H1 (cell line): ENCODE measurements around the gene DDX21. TPM values are rescaled to one million over a fixed set of nuclear protein-coding genes. Genes with fewer than 3 reads are reported as not detected.

Experiments used
- CTCF ChIA-PET: fragments of 300-600 bp; sonication (Branson Sonifier 250); formaldehyde crosslinking; loops from one replicate; lab custom pipeline; 2021; ENCODE audit not compliant: partially characterized antibody; lab: Charles Lee
- POLR2A ChIA-PET: fragments of 300-600 bp; sonication (Branson Sonifier 250); formaldehyde crosslinking; loops from one replicate; lab custom pipeline; 2021; ENCODE audit warnings: inconsistent platforms; ENCODE audit not compliant: partially characterized antibody; lab: Charles Lee
- DNase-seq, 2 experiments: peaks; one replicate each; pipeline versions ENCODE4 v3.0.0 to v3.0.0-alpha.2; 2010 to 2022; ENCODE audit warnings: low spot score in 2 of 2, low read depth in 1 of 2, mixed read lengths in 1 of 2
- FAIRE-seq: peaks from 2 replicates; lab custom pipeline; 2011; peaks lifted over from hg19 to GRCh38; lab: Jason Lieb, UNC
- H2AFZ ChIP-seq: 2 replicates; pipeline ENCODE4 v1.8.1; 2012; ENCODE audit warnings: low read length, inconsistent platforms
- H2AK5ac ChIP-seq: 2 replicates; pipeline ENCODE4 v1.6.1; 2013; ENCODE audit warnings: low read depth, low read length
- H2BK120ac ChIP-seq: replicated peaks from 2 replicates; pipeline ENCODE3; 2013; ENCODE audit warnings: low read depth, low read length, inconsistent platforms
- H2BK12ac ChIP-seq: 2 replicates; pipeline ENCODE4 v1.6.1; 2013; ENCODE audit warnings: low read depth, low read length
- H2BK15ac ChIP-seq: 2 replicates; pipeline ENCODE4 v1.6.1; 2013; ENCODE audit warnings: low read length
- H2BK20ac ChIP-seq: 2 replicates; pipeline ENCODE4 v1.6.1; 2013; ENCODE audit warnings: low read length
- H2BK5ac ChIP-seq: 2 replicates; pipeline ENCODE4 v1.6.1; 2013; ENCODE audit warnings: low read depth, low read length
- H3K14ac ChIP-seq: 2 replicates; pipeline ENCODE4 v1.6.1; 2013; ENCODE audit warnings: inconsistent platforms; ENCODE audit not compliant: insufficient read length
- H3K18ac ChIP-seq: 2 replicates; pipeline ENCODE4 v1.6.1; 2013; ENCODE audit warnings: low read length; ENCODE audit errors: extremely low read depth
- H3K23ac ChIP-seq: 2 replicates; pipeline ENCODE4 v1.6.1; 2013; ENCODE audit warnings: inconsistent platforms; ENCODE audit not compliant: insufficient read length
- H3K23me2 ChIP-seq: 2 replicates; pipeline ENCODE4 v1.6.1; 2013; ENCODE audit warnings: low read depth, low read length
- H3K27ac ChIP-seq: 2 replicates; pipeline ENCODE4 v1.6.1; 2011; ENCODE audit warnings: low read depth, low read length, inconsistent platforms
- H3K27me3 ChIP-seq, 4 experiments: replicated peaks in 1 of 4; 1 replicate in 1 of 4; 2 replicates in 3 of 4; pipeline versions ENCODE4 v1.6.1 to v1.8.1; 2011 to 2013; ENCODE audit warnings: low read length in 3 of 4, mild to moderate bottlenecking in 3 of 4, inconsistent platforms in 2 of 4, mixed read lengths in 2 of 4, moderate library complexity in 1 of 4; ENCODE audit not compliant: control insufficient read depth in 3 of 4, insufficient read depth in 3 of 4; ENCODE audit errors: extremely low read depth in 1 of 4
- H3K36me3 ChIP-seq, 4 experiments: 2 replicates each; pipeline versions ENCODE4 v1.6.1 to v1.8.1; 2011 to 2013; ENCODE audit warnings: mild to moderate bottlenecking in 4 of 4, low read length in 3 of 4, moderate library complexity in 2 of 4, control low read depth in 1 of 4, inconsistent platforms in 1 of 4; ENCODE audit not compliant: insufficient read depth in 4 of 4, control insufficient read depth in 2 of 4
- H3K4ac ChIP-seq: replicated peaks from 2 replicates; pipeline ENCODE3; 2013; ENCODE audit warnings: low read length, low read depth, mixed read lengths, inconsistent platforms; ENCODE audit not compliant: insufficient read length
- H3K4me1 ChIP-seq, 4 experiments: replicated peaks in 1 of 4; 1 replicate in 1 of 4; 2 replicates in 3 of 4; pipeline versions ENCODE4 v1.6.1 to v1.8.1; 2011 to 2013; ENCODE audit warnings: low read length in 3 of 4, inconsistent platforms in 2 of 4, mixed read lengths in 1 of 4; ENCODE audit not compliant: insufficient read depth in 4 of 4, control insufficient read depth in 3 of 4
- H3K4me2 ChIP-seq, 2 experiments: 2 replicates each; pipeline versions ENCODE4 v1.6.1 to v1.8.1; 2011 to 2013; ENCODE audit warnings: low read depth in 2 of 2, low read length in 2 of 2, control low read depth in 1 of 2, inconsistent platforms in 1 of 2, mild to moderate bottlenecking in 1 of 2; ENCODE audit not compliant: insufficient read depth in 1 of 2
- H3K4me3 ChIP-seq, 4 experiments: fragments of 200-600, 300-600 bp in 1 of 4; sonication (generic), shearing (Covaris generic), sonication (Bioruptor Twin) in 1 of 4; 2 replicates each; pipeline versions ENCODE4 v1.5.1 to v1.8.1; 2011 to 2016; ENCODE audit warnings: low read length in 4 of 4, low read depth in 3 of 4, control low read depth in 2 of 4, inconsistent platforms in 2 of 4, mild to moderate bottlenecking in 2 of 4, mixed read lengths in 1 of 4, moderate library complexity in 1 of 4; ENCODE audit not compliant: insufficient read depth in 2 of 4; ENCODE audit errors: extremely low read depth in 1 of 4
- H3K56ac ChIP-seq: replicated peaks from 2 replicates; pipeline ENCODE3; 2013; ENCODE audit warnings: low read depth, mild to moderate bottlenecking, mixed read lengths, low read length, inconsistent platforms; ENCODE audit not compliant: insufficient read length
- H3K79me1 ChIP-seq: 2 replicates; pipeline ENCODE4 v1.6.1; 2013; ENCODE audit warnings: low read depth, low read length, control low read depth
- H3K79me2 ChIP-seq, 2 experiments: 2 replicates each; pipeline versions ENCODE4 v1.6.1 to v1.8.1; 2012 to 2013; ENCODE audit warnings: low read length in 2 of 2, mild to moderate bottlenecking in 2 of 2, inconsistent platforms in 1 of 2; ENCODE audit not compliant: insufficient read depth in 2 of 2, control insufficient read depth in 1 of 2
- H3K9ac ChIP-seq, 4 experiments: replicated peaks in 1 of 4; 1 replicate in 1 of 4; 2 replicates in 3 of 4; pipeline versions ENCODE4 v1.6.1 to v1.8.1; 2011 to 2013; ENCODE audit warnings: low read depth in 3 of 4, low read length in 3 of 4, control low read depth in 2 of 4, mild to moderate bottlenecking in 2 of 4, moderate library complexity in 2 of 4, inconsistent platforms in 1 of 4; ENCODE audit errors: extremely low read depth in 1 of 4
- H3K9me3 ChIP-seq, 2 experiments: 2 replicates each; pipeline versions ENCODE4 v1.6.1 to v1.8.1; 2012 to 2013; ENCODE audit warnings: mild to moderate bottlenecking in 2 of 2, moderate library complexity in 2 of 2, control low read depth in 1 of 2, inconsistent platforms in 1 of 2, low read depth in 1 of 2, low read length in 1 of 2, mixed read lengths in 1 of 2; ENCODE audit not compliant: insufficient read depth in 2 of 2
- H4K20me1 ChIP-seq, 2 experiments: replicated peaks in 1 of 2; 2 replicates each; pipeline versions ENCODE3 to v1.8.1; 2011 to 2013; ENCODE audit warnings: inconsistent platforms in 2 of 2, low read length in 2 of 2, mild to moderate bottlenecking in 1 of 2; ENCODE audit not compliant: insufficient read depth in 2 of 2, control insufficient read depth in 1 of 2
- H4K5ac ChIP-seq: 2 replicates; pipeline ENCODE4 v1.6.1; 2013; ENCODE audit warnings: low read length, low read depth, mixed read lengths, inconsistent platforms; ENCODE audit not compliant: insufficient read length
- H4K8ac ChIP-seq: 2 replicates; pipeline ENCODE4 v1.8.0; 2013; ENCODE audit warnings: mild to moderate bottlenecking, moderate library complexity, low read length, inconsistent platforms; ENCODE audit not compliant: insufficient read depth; ENCODE audit errors: extremely low read depth
- H4K91ac ChIP-seq: replicated peaks from 2 replicates; pipeline ENCODE3; 2013; ENCODE audit warnings: low read length, mixed read lengths, inconsistent platforms; ENCODE audit not compliant: insufficient read length
- CHD1 ChIP-seq: IDR thresholded peaks from 2 replicates; pipeline ENCODE4 v1.6.1; 2012; ENCODE audit warnings: low read depth, low read length, improper control_type of control experiment
- NANOG ChIP-seq: IDR thresholded peaks from 2 replicates; pipeline ENCODE4 v1.6.1; 2011; ENCODE audit warnings: low read length, low read depth, mild to moderate bottlenecking, inconsistent platforms; ENCODE audit not compliant: insufficient read depth, poor library complexity, severe bottlenecking
- YY1 ChIP-seq: IDR thresholded peaks from 2 replicates; pipeline ENCODE4 v1.6.1; 2011; ENCODE audit warnings: low read depth, mild to moderate bottlenecking, low read length
- WGBS, 2 experiments: shearing (Covaris generic) in 1 of 2; methylation state at CpG; one replicate each; pipeline versions ENCODE4 v1.1.6 to v1.1.7; 2013 to 2015; ENCODE audit warnings: low lambda C conversion rate in 2 of 2, mixed read lengths in 2 of 2, inconsistent platforms in 1 of 2, low coverage in 1 of 2, missing lambda C conversion rate in 1 of 2; ENCODE audit not compliant: insufficient replicate concordance in 2 of 2, insufficient coverage in 1 of 2, insufficient read length in 1 of 2; ENCODE audit errors: extremely low coverage in 1 of 2, missing lambda C conversion rate in 1 of 2; 5-methylcytosine and 5-hydroxymethylcytosine counted together
- polyA plus RNA-seq, 7 experiments: library from polyadenylated mRNA; depleted of rRNA in 3 of 7; stranded (reverse) in 5 of 7; unstranded in 2 of 7; fragments of >200 nt in 5 of 7; fragments of 200-250 nt in 2 of 7; gene quantifications; 1 replicate in 5 of 7; 2 replicates in 1 of 7; 4 replicates in 1 of 7; pipeline versions ENCODE4 v1.2.1 to v1.2.3, GENCODE V29; 2011 to 2013; ENCODE audit warnings: missing spikeins in 2 of 7, mixed read lengths in 2 of 7
- total RNA-seq: library from RNA; stranded (reverse); fragmentation: NEBNext Ultra II Directional; extraction: Animal tissue kit (Norgen Biotek cat#: 25700); gene quantifications from 2 replicates; pipeline ENCODE4 v1.2.1, GENCODE V29; 2021

The DDX21 gene
- total and polyA plus RNA-seq, 2 of the 8 experiments (the other 6 are each of a cell fraction or from before 2014, with no cell fraction given) = 67.0 to 195 TPM

DNA sequence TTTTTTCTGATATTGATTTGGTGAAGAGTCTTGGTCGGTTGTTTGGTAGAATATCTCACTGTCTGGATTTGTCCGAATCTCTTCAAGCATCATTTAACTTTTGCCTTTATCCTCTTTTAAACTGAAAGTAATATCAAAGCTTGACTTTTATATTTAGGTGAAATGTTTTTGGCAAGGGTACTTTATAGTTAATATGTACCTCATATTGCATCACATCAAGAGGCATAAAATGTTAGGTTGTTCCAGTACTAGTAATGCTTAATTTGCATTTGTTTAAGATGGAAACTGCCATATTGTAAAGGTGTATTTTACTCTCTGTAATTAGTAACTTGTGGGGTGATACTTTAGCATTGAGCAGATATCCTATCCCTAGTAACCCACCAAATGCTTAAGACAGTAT lies 17.1 kb upstream of the DDX21 start:
- H3K27me3 ChIP-seq = no peaks in the 10 kb centered on the region
- H3K23ac ChIP-seq = no peak overlapping the region
- no peaks in the 10 kb centered on the region for H4K20me1 ChIP-seq
- H3K4me2 ChIP-seq = no peak overlapping the region
- H2BK5ac ChIP-seq = no peak overlapping the region
- H3K14ac ChIP-seq = no peak overlapping the region
- H3K56ac ChIP-seq = no peak overlapping the region
- no peaks in the 10 kb centered on the region for H3K23me2 ChIP-seq
- no peak overlapping the region for H2BK15ac ChIP-seq
- H3K4ac ChIP-seq = no peak overlapping the region
- POLR2A ChIA-PET = interaction anchor here (0.9 to 2.7 kb wide), 3 partner anchors 9 to 45 kb away, joined by 3 to 17 read pairs (median 3); partner anchors contain the start of gene DDX21
- H4K5ac ChIP-seq = no peak overlapping the region
- no peaks in the 10 kb centered on the region for H3K79me1 ChIP-seq
- H3K27ac ChIP-seq = no peak overlapping the region
- 86% methylated on average over 2 of the region's 2 CpGs; no CpG with 5 or more reads in 1 of the 2 experiments for WGBS, 2 experiments
- no peak for DNase-seq
- H2BK12ac ChIP-seq = no peak overlapping the region
- H2AFZ ChIP-seq = no peak overlapping the region
- H2BK20ac ChIP-seq = no peak overlapping the region
- H3K4me1 ChIP-seq = no peaks in the 10 kb centered on the region
- H3K9ac ChIP-seq = no peak overlapping the region
- no peak overlapping the region for H4K91ac ChIP-seq
- no peak overlapping the region for H3K4me3 ChIP-seq
- no peak overlapping the region for H4K8ac ChIP-seq
- peaks cover 2 to 34% (median 14%) of the 10 kb centered on the region in 4 experiments; a peak in 5 of 8 replicates for H3K36me3 ChIP-seq
- FAIRE-seq = no peak
- CTCF ChIA-PET = no interaction called here
- H3K79me2 ChIP-seq = no peaks in the 10 kb centered on the region
- H3K9me3 ChIP-seq = no peaks in the 10 kb centered on the region
- H2BK120ac ChIP-seq = no peak overlapping the region
- no peak overlapping the region for H3K18ac ChIP-seq
- no peak overlapping the region for H2AK5ac ChIP-seq
- TF ChIP-seq CHD1 = no peak
- no peak for TF ChIP-seq NANOG
- no peak for TF ChIP-seq YY1
